T-helper 17 cell (primary cell): ENCODE results near the gene QSER1. TPM values are rescaled to one million over a fixed set of nuclear protein-coding genes. Genes with fewer than 3 reads are reported as not detected.
"Not testable (repeated sequence)": the region's sequence is repeated elsewhere in the genome, so short reads cannot be mapped to it uniquely, and the experiment has no call there.

Experiments used
- ATAC-seq: fragments of 150-1000 bp; cut with Tn5 transposase; 2 replicates; pipeline ENCODE4 v1.10.0; 2021; ENCODE audit warnings: mild to moderate bottlenecking, moderate library complexity
- DNase-seq, 3 donors: peaks; one replicate each; pipeline versions ENCODE4 v3.0.0 to v3.0.0-alpha.2; 2020 to 2021
- H3K9me3 ChIP-seq: one replicate; pipeline ENCODE4 v1.7.0; 2013; ENCODE audit warnings: low read length, mild to moderate bottlenecking; ENCODE audit not compliant: control insufficient read depth, poor library complexity, severe bottlenecking
- H3K27ac Mint-ChIP-seq: one replicate; pipeline ENCODE4 v1.8.0; 2022; ENCODE audit warnings: mild to moderate bottlenecking, moderate library complexity, mixed read lengths
- H3K27me3 Mint-ChIP-seq: one replicate; pipeline ENCODE4 v1.8.0; 2022; ENCODE audit warnings: mixed read lengths
- H3K36me3 Mint-ChIP-seq: one replicate; pipeline ENCODE4 v1.8.0; 2022; ENCODE audit warnings: low read depth, mixed read lengths
- H3K4me1 Mint-ChIP-seq: one replicate; pipeline ENCODE4 v1.8.0; 2022; ENCODE audit warnings: mild to moderate bottlenecking, mixed read lengths
- H3K4me3 Mint-ChIP-seq: one replicate; pipeline ENCODE4 v1.8.0; 2022; ENCODE audit warnings: mild to moderate bottlenecking, moderate library complexity, mixed read lengths
- total RNA-seq, 4 donors: library from RNA in 2 of 4; stranded (reverse) in 2 of 4; gene quantifications; one replicate each; pipeline ENCODE4 v1.2.3 and lab custom pipeline; 2022 to 2026

QSER1 gene
- total RNA-seq, 2 donors from 2014 or later: 9.4 to 12.1 TPM

DNA sequence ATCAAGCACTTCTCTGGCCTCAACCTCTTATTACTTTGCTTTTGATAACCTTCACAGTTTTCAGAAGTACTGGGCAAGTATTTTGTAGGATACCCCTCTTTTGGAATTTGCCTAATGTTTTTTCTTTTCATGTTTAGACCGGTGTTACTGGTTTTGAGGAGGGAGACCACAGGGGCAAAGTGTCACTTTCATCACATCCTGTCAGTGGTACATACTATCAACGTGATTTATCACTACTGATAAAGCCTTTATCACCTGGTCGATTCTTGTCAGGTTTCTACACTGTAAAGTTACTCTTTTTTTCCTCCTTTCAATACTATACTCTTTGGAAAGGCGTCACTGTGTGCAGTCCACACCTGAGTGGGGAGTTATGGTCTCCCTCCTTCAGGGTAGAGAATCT, 26.7 kb downstream of the QSER1 start:
- no peaks in the 10 kb centered on the region for H3K27me3 Mint-ChIP-seq
- DNase-seq (no peak), ATAC-seq (no peak)
- no peak overlapping the region for H3K4me3 Mint-ChIP-seq
- H3K9me3 ChIP-seq: no peaks in the 10 kb centered on the region
- H3K27ac Mint-ChIP-seq: no peak overlapping the region
- peaks cover 29% of the 10 kb centered on the region for H3K4me1 Mint-ChIP-seq
- H3K36me3 Mint-ChIP-seq: peaks cover 3% of the 10 kb centered on the region

DNA sequence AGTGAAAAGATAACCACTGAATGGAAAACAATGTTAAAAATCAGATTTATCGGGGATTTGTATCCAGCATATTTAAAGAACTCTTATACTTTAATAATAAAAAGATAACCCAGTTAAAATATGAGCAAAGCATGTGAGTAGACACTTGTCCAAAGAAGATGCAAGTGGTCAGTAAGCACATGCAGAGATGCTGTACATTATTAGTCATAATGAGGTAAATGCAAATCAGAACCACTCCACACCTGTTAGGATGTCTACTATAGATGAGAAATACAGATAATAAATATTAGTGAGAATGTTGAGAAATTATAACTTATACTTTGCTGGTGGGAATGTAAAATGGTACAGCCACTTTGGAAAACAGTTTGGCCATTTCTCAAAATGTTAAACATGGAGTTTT, 28.0 kb downstream of the QSER1 start:
- Mint-ChIP-seq H3K36me3 (peaks cover 3% of the 10 kb centered on the region), H3K27ac (no peak overlapping the region), H3K4me3 (no peak overlapping the region), H3K27me3 (no peaks in the 10 kb centered on the region), H3K4me1 (peaks cover 29% of the 10 kb centered on the region)
- no peaks in the 10 kb centered on the region for H3K9me3 ChIP-seq
- DNase-seq (no peak), ATAC-seq (no peak)

DNA sequence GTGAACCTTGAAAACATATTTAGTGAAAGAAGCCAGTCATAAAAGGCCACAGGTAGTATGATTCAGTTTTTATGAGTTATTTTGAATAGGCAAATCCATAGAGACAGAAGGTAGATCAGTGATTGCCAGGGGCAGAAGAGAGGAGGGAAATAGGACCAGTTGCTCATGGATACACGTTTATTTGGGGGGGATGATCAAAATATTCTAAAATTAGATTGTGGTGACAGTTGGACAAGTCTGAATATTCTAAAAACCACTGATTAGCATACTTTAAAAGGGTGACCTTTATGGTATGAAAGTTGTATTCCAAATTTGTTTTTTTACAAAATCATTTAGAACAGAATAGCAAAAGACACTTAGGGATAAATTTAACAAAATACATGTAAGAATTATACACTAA, 28.6 kb downstream of the QSER1 start:
- Mint-ChIP-seq H3K27me3 (no peaks in the 10 kb centered on the region), H3K36me3 (peaks cover 3% of the 10 kb centered on the region), H3K4me3 (no peak overlapping the region), H3K27ac (no peak overlapping the region), H3K4me1 (peaks cover 30% of the 10 kb centered on the region)
- no peak for ATAC-seq
- DNase-seq: no peak
- no peaks in the 10 kb centered on the region for H3K9me3 ChIP-seq

DNA sequence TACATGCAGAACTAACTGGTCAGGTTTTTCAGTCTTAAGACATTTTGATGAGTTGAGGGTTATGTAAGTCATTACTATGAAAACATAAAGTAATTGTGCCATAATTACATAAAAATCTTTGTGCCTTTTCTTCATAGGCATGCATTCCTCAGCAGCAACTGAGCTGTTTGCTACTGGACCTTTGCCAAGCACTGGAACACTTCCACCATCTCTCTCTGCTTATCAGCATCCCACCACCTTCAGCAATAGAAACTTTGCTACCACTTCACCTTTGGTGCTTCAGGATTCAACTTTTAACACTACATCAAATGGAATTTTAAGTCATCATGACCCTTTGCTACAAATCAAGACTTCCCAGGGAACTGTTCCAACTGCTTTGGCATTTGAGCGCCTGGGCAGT, 39.0 kb downstream of the QSER1 start:
- Mint-ChIP-seq H3K4me1 (peaks cover 6% of the 10 kb centered on the region), H3K27me3 (no peaks in the 10 kb centered on the region), H3K36me3 (peaks cover 21% of the 10 kb centered on the region), H3K27ac (no peak overlapping the region), H3K4me3 (no peak overlapping the region)
- DNase-seq: no peak
- no peaks in the 10 kb centered on the region for H3K9me3 ChIP-seq
- no peak for ATAC-seq

DNA sequence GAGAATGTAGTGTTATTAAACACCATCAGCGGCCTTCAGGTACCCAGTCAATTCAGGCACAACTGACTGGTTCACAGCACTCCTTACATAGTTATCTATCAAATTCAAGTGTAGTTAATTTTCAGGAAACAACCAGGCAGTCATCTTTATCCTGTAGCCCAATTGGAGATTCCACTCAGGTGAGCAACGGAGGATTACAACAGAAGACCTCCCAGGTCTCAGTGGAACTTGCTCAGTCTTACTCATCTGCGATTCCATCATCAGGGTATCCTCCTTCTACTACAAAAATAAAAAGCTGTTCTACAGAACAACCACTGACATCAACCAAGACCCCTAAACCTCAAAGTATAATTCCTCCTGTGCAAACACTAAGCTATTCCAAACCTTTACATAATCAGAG, 39.6 kb downstream of the QSER1 start:
- no peak overlapping the region for H3K4me3 Mint-ChIP-seq
- H3K9me3 ChIP-seq: no peaks in the 10 kb centered on the region
- H3K4me1 Mint-ChIP-seq: peaks cover 6% of the 10 kb centered on the region
- H3K36me3 Mint-ChIP-seq: peaks cover 21% of the 10 kb centered on the region
- ATAC-seq (no peak), DNase-seq (no peak)
- H3K27ac Mint-ChIP-seq: no peak overlapping the region
- no peaks in the 10 kb centered on the region for H3K27me3 Mint-ChIP-seq

DNA sequence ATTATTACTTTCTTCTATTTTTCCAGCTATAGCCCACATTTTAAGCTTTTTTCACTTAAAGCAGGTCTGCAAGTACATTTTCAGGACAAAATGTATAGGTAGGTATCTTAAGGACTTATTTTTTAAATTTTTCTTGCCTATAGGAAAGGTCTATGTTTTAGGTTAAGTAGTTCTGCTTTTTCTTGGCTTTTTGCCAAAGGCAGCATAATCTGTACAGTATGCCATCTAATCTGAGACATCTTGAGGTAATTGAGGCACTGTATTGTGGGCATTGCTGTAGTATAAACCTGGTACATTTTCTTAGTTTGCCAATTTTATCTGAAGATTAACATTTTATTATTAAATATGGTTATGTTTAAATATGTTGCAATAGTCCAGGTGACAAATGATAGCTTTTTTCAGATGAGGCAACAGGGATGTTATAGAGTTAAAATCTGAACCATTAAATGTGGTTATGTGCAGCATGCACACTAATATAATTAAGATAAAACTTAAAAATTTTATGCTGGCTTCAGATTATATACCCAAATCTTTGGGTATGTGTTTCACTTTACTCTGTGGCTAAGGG, 42.9 kb downstream of the QSER1 start:
- Mint-ChIP-seq H3K27me3 (no peaks in the 10 kb centered on the region), H3K27ac (no peak overlapping the region), H3K4me3 (no peak overlapping the region), H3K4me1 (peaks cover 9% of the 10 kb centered on the region), H3K36me3 (peaks cover 23% of the 10 kb centered on the region)
- no peaks in the 10 kb centered on the region for H3K9me3 ChIP-seq
- ATAC-seq: no peak
- DNase-seq: no peak

DNA sequence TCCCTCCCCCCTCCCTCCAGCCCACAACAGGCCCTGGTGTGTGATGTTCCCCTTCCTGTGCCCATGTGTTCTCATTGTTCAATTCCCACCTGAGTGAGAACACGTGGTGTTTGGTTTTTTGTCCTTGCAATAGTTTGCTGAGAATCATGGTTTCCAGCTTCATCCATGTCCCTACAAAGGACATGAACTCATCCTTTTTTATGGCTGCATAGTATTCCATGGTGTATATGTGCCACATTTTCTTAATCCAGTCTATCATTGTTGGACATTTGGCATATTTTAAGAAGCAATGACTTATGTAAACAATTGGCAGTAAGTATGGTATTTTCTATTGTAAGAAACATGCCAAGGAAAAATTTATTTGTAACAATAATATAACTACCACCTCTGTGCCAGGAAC, 43.6 kb downstream of the QSER1 start:
- H3K27ac Mint-ChIP-seq, H3K4me1 Mint-ChIP-seq, DNase-seq, H3K27me3 Mint-ChIP-seq, H3K9me3 ChIP-seq, H3K4me3 Mint-ChIP-seq, ATAC-seq: not testable (repeated sequence)
- peaks cover 26% of the 10 kb centered on the region for H3K36me3 Mint-ChIP-seq

DNA sequence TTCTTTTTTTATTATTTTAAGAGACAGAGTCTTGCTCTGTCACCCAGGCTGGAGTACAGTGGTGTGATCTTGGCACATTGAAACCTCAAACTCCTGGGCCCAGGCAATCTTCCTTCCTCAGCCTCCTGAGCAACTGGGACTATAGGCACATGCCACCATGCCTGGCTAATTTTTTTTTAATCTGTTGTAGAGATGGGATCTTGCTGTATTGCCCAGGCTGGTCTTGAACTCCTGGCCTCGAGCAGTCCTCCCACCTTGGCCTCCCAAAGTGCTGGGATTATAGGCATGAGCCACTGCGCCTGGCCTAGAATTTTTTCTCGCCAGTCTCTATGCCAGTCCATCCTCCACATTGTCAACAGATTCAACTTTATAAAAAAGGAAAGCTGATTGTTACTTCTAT, 44.7 kb downstream of the QSER1 start:
- not testable (repeated sequence) for ATAC-seq, H3K27me3 Mint-ChIP-seq, H3K4me3 Mint-ChIP-seq, H3K4me1 Mint-ChIP-seq, DNase-seq, H3K9me3 ChIP-seq
- Mint-ChIP-seq H3K27ac (peak overlapping the region; percentile 61), H3K36me3 (peaks cover 18% of the 10 kb centered on the region)

DNA sequence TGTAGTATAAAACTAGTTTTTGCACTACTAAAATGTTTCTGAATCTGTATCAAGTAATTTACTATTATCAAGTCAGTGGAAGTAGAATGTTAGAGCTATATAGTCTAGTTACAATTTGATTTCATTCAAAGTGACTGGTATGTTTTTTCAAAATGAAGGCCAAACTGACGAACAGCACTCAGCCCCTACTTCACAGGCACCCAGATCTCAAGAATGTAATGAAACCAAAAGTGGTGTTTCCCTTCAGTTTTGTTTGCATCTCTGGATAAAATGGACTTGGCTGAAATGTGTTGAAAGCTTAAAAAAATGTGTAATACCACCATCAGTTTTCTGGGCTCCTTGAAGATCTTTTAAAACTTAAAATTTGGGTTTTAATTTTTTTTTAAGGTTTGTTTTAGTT, 46.4 kb downstream of the QSER1 start:
- Mint-ChIP-seq H3K27me3 (no peaks in the 10 kb centered on the region), H3K4me3 (no peak overlapping the region), H3K36me3 (peaks cover 7% of the 10 kb centered on the region), H3K4me1 (peaks cover 6% of the 10 kb centered on the region), H3K27ac (no peak overlapping the region)
- DNase-seq (no peak), ATAC-seq (no peak)
- H3K9me3 ChIP-seq: no peaks in the 10 kb centered on the region

DNA sequence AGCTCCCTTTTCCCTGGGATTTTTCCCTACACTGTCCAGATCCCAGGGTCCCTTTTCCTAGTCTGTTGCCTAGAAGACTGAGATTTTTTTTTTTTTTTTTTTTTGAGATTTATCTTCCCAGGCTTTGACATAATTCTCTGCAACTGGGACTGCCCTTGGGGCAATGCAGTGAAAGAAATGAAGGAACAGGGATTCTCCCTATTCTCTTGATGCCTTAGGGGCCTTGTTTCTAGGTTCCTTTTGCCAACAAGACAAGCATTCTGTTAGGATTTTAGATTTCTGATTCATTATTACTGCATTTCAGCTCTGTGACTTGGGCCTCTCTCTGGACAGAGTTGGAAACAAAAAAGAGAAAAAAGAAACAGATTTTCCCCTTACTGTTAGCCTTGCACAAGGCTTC, 47.3 kb downstream of the QSER1 start:
- H3K27ac Mint-ChIP-seq: no peak overlapping the region
- no peaks in the 10 kb centered on the region for H3K9me3 ChIP-seq
- peaks cover 5% of the 10 kb centered on the region for H3K36me3 Mint-ChIP-seq
- H3K27me3 Mint-ChIP-seq: no peaks in the 10 kb centered on the region
- DNase-seq (no peak), ATAC-seq (no peak)
- peaks cover 6% of the 10 kb centered on the region for H3K4me1 Mint-ChIP-seq
- H3K4me3 Mint-ChIP-seq: no peak overlapping the region

DNA sequence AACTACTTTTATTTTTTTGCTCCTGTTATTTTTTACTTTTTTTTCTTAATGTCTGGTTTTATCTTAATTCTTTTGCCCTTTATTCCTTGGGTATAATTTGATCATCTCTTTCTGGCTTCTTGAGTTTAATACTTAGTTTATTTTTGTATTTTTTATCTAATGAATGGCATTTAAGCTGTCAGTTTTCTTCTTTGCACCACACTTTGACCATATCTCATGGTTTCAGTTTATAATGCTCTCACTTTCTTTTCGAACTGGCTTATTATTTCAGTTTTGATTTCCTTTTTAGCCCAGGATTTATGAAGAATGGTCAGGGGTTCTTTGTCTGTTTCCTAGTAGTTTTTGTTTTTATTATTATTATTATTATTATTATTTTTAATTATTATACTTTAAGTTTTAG, 48.3 kb downstream of the QSER1 start:
- H3K36me3 Mint-ChIP-seq: peaks cover 5% of the 10 kb centered on the region
- H3K9me3 ChIP-seq: no peaks in the 10 kb centered on the region
- no peaks in the 10 kb centered on the region for H3K27me3 Mint-ChIP-seq
- peaks cover 6% of the 10 kb centered on the region for H3K4me1 Mint-ChIP-seq
- no peak overlapping the region for H3K4me3 Mint-ChIP-seq
- ATAC-seq: no peak
- H3K27ac Mint-ChIP-seq: no peak overlapping the region
- DNase-seq: no peak

DNA sequence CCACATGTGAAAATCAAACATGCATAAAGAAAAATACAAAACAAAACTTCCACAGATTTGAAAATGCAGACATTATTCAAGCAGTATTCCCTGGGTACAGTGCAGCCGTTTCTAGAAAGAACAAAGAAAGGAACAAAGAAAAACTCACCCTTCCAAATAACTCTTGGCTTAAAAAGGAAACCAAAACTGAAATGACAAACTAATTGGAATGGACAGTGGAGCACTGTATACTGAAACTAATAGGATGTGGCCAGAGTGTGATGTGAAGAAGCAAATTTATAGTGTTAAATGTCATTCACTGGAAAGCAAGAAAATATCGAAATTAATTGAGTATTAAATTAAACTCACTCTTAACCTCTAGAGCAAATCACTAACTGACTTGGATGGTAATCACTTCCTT, 55.4 kb downstream of the QSER1 start:
- no peaks in the 10 kb centered on the region for H3K4me1 Mint-ChIP-seq
- H3K27me3 Mint-ChIP-seq: no peaks in the 10 kb centered on the region
- H3K9me3 ChIP-seq: no peaks in the 10 kb centered on the region
- no peak overlapping the region for H3K4me3 Mint-ChIP-seq
- DNase-seq (no peak), ATAC-seq (no peak)
- H3K36me3 Mint-ChIP-seq: no peaks in the 10 kb centered on the region
- no peak overlapping the region for H3K27ac Mint-ChIP-seq

DNA sequence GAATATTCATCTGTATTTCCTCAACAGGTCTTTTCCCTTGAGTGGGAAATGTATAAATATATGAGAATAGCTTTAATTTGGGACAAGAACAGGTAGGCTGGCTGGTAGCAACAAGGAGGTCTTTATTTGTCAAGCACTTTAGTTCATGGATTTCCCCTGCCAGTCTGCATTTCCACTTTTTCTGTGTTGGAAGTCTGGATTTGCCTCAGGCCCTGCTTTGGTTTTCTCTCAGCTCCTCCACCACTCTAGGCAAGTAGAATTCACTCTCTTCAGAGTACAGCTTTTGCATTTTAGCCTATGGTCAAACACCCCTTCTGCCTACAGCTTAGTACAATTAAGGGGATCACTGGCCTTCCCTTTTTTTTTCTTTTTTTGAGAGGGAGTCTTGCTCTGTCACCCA, 57.1 kb downstream of the QSER1 start:
- no peak for DNase-seq
- peaks cover 2% of the 10 kb centered on the region for H3K4me1 Mint-ChIP-seq
- H3K4me3 Mint-ChIP-seq: no peak overlapping the region
- H3K9me3 ChIP-seq: no peaks in the 10 kb centered on the region
- peaks cover 2% of the 10 kb centered on the region for H3K36me3 Mint-ChIP-seq
- H3K27me3 Mint-ChIP-seq: no peaks in the 10 kb centered on the region
- no peak overlapping the region for H3K27ac Mint-ChIP-seq
- no peak for ATAC-seq

DNA sequence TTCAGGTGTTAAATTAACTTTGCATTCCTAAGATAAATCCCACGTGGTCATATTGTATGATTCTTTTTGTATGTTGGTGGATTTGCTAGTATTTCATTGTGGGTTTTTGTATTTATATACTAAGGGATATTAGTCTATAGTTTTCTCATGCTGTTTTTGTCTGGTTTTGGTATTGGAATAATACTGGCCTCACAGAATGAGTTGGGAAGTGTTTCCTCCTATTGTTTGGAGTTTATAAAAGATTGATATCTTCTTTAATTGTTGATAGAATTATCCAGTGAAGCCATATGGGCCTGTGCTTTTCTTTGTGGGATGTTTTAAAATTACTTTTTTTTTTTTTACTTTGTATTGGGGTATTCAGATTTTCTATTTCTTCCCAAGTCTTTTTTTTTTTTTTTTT, 59.8 kb downstream of the QSER1 start:
- ATAC-seq (no peak), DNase-seq (no peak)
- Mint-ChIP-seq H3K4me1 (peaks cover 2% of the 10 kb centered on the region), H3K4me3 (no peak overlapping the region), H3K27ac (no peak overlapping the region), H3K36me3 (peaks cover 2% of the 10 kb centered on the region), H3K27me3 (no peaks in the 10 kb centered on the region)
- no peaks in the 10 kb centered on the region for H3K9me3 ChIP-seq
